Mammary epithelial cell (primary cell): ENCODE measurements around the gene USP16.

Experiments
- CTCF ChIP-seq, 2 donors: IDR thresholded peaks in 1 of 2; conservative IDR thresholded peaks in 1 of 2; 2 replicates each; pipeline ENCODE4 v1.5.1; 2011 to 2012; ENCODE audit warnings: inconsistent platforms in 2 of 2, low read length in 2 of 2, mild to moderate bottlenecking in 2 of 2, control low read depth in 1 of 2, low read depth in 1 of 2; ENCODE audit not compliant: insufficient read depth in 1 of 2; ENCODE audit errors: extremely low read depth in 1 of 2
- EZH2 ChIP-seq: IDR thresholded peaks from 2 replicates; pipeline ENCODE4 v1.6.1; 2012; ENCODE audit warnings: low read length, inconsistent platforms, borderline replicate concordance

GRCh38 chr21:29022166-29022565 lies 2.3 kb upstream of the USP16 start:
- TF ChIP-seq CTCF (conservative IDR thresholded peaks at IDR 0.05 in 1 of 2, IDR thresholded peaks at IDR 0.05 in 1 of 2; ENCODE audit: extremely low read depth in 1 of 2, insufficient read depth in 1 of 2, low read depth in 1 of 2, low read length in 2 of 2) (no peak), EZH2 (no peak)
